Uterus (tissue), 4 donors: ENCODE measurements around the gene NPAS1. TPM values are rescaled to one million over a fixed set of nuclear protein-coding genes. Genes with fewer than 3 reads are reported as not detected.
A peak's percentile ranks its signal among the peaks of the same experiment; 100 is the strongest.

ENCODE experiments used
- DNase-seq, 2 donors: peaks; one replicate each; pipeline ENCODE4 v3.0.0-alpha.2; 2019 to 2020
- H3K27ac ChIP-seq, 2 donors: fragments of 200-600 bp; sonication (generic); 1 replicate in 1 of 2; 2 replicates in 1 of 2; pipeline ENCODE4 v1.5.1; 2016 to 2018
- H3K27me3 ChIP-seq, 2 donors: fragments of 200-600 bp; sonication (generic); one replicate each; pipeline ENCODE4 v1.5.1; 2018 to 2019; ENCODE audit warnings: control low read depth in 1 of 2
- H3K36me3 ChIP-seq, 2 donors: fragments of 200-600 bp; sonication (generic); one replicate each; pipeline ENCODE4 v1.5.1; 2019; ENCODE audit warnings: control low read depth in 1 of 2
- H3K4me1 ChIP-seq, 2 donors: fragments of 200-600 bp; sonication (generic); one replicate each; pipeline ENCODE4 v1.5.1; 2018 to 2019; ENCODE audit warnings: control low read depth in 1 of 2
- H3K4me3 ChIP-seq, 2 donors: fragments of 200-600 bp; sonication (generic); 1 replicate in 1 of 2; 2 replicates in 1 of 2; pipeline ENCODE4 v1.5.1; 2018 to 2019; ENCODE audit warnings: mild to moderate bottlenecking in 1 of 2
- H3K9me3 ChIP-seq, 2 donors: fragments of 200-600 bp; sonication (generic); one replicate each; pipeline ENCODE4 v1.5.1; 2019; ENCODE audit warnings: control low read depth in 1 of 2
- POLR2A ChIP-seq, 2 donors: fragments of 450-650 bp; IDR thresholded peaks; one replicate each; pipeline ENCODE4 v1.6.1; 2016; ENCODE audit warnings: antibody characterized with exemption in 2 of 2, mild to moderate bottlenecking in 1 of 2, moderate library complexity in 1 of 2
- intact Hi-C: fragments of 100-400 bp; cut with DNase I; formaldehyde crosslinking; loops from one replicate; pipeline ENCODE4 v1.15.1; 2023; ENCODE audit warnings: low total_unique reads
- total RNA-seq, 4 donors: library from RNA; depleted of rRNA in 3 of 4; stranded (reverse); fragments of >200 nt in 3 of 4; gene quantifications; one replicate each; pipeline versions ENCODE4 v1.1.0 to v1.2.4, GENCODE V29; 2014 to 2023
- TF ChIP-seq, protein P1 (sequence below), 4 experiments: fragments of 200-600 bp in 2 of 4; fragments of 450-650 bp in 2 of 4; sonication (generic) in 2 of 4; IDR thresholded peaks; one replicate each; pipeline ENCODE4 v1.5.1; 2016 to 2019; ENCODE audit warnings: antibody characterized with exemption in 4 of 4, mild to moderate bottlenecking in 2 of 4, moderate library complexity in 1 of 4
- donor health status: DM: yes; HTN: yes; CAD: no.

The NPAS1 gene, protein sequence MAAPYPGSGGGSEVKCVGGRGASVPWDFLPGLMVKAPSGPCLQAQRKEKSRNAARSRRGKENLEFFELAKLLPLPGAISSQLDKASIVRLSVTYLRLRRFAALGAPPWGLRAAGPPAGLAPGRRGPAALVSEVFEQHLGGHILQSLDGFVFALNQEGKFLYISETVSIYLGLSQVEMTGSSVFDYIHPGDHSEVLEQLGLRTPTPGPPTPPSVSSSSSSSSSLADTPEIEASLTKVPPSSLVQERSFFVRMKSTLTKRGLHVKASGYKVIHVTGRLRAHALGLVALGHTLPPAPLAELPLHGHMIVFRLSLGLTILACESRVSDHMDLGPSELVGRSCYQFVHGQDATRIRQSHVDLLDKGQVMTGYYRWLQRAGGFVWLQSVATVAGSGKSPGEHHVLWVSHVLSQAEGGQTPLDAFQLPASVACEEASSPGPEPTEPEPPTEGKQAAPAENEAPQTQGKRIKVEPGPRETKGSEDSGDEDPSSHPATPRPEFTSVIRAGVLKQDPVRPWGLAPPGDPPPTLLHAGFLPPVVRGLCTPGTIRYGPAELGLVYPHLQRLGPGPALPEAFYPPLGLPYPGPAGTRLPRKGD
- total RNA-seq: not detected

DNA sequence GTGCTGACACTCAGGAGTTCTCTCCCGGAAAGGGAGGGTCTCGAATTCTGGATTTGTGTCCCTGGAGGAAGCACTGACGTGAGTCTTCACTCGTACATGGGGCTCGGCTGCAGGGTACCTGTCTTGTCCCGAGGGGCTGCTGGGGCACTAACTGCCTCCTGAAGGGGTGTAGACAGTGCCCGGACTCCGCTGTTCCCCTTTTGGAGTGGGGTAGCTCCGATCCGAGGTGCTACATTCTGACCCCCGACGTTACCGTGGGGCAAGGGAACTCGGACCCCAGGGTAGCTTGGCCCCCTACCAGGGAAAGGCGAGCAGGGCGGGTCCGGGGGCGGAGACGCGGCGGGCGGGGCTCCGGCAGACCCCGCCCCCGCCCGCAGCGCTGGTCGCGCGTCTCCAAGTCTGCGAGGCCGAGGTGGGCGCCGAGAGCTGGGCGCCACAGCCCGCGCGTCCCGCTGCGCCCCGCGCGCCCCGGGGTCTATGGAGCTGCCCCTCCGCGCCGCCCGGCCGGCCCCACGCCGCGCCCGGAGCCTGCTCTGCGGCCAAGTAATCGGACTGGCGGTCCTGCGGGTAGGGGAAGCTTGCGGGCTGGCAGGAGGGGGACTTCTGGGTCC lies at the start of gene NPAS1:
NPAS1 (plus strand) TSS at position 407 of the 611 bp plus-strand sequence. CDS start 1,211 bp downstream, outside the sequence.
- peaks cover 0 to 22% of the 10 kb centered on the region in 2 donors for H3K4me1 ChIP-seq
- intact Hi-C loops: no loop called here
- H3K36me3 ChIP-seq: no peaks in the 10 kb centered on the region
- no peak within 1 kb of the TSS for H3K27ac ChIP-seq
- no peaks in the 10 kb centered on the region for H3K9me3 ChIP-seq
- no peak within 1 kb of the TSS for H3K4me3 ChIP-seq
- TF ChIP-seq, protein P1, sequence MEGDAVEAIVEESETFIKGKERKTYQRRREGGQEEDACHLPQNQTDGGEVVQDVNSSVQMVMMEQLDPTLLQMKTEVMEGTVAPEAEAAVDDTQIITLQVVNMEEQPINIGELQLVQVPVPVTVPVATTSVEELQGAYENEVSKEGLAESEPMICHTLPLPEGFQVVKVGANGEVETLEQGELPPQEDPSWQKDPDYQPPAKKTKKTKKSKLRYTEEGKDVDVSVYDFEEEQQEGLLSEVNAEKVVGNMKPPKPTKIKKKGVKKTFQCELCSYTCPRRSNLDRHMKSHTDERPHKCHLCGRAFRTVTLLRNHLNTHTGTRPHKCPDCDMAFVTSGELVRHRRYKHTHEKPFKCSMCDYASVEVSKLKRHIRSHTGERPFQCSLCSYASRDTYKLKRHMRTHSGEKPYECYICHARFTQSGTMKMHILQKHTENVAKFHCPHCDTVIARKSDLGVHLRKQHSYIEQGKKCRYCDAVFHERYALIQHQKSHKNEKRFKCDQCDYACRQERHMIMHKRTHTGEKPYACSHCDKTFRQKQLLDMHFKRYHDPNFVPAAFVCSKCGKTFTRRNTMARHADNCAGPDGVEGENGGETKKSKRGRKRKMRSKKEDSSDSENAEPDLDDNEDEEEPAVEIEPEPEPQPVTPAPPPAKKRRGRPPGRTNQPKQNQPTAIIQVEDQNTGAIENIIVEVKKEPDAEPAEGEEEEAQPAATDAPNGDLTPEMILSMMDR (IDR thresholded peaks at IDR 0.05): no peak
- TF ChIP-seq POLR2A (IDR thresholded peaks at IDR 0.05): no peak
- H3K27me3 ChIP-seq: peaks cover 19 to 35% of the 10 kb centered on the region in 2 donors
- DNase-seq: no peak

DNA sequence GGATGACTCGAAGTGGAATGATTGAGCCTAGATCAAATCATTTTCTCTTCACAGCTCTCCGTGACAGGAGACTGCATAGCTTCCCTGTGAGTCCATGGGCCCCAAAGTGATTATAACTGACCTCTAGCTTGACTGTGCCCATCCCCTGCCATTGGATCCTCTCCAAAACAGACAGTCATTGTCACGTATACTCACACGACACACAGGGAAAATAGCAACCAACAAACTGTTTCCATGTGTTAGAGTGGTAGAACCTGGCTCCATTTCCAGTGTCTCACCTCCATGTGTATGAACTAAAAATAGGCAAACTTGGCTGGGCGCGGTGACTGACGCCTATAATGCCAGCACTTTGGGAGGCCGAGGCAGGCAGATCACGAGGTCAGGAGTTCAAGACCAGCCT lies 48.8 kb upstream of the NPAS1 start:
- H3K4me3 ChIP-seq: no peak overlapping the region
- intact Hi-C loops: no loop called here
- peaks cover 8 to 9% of the 10 kb centered on the region in 2 donors for H3K4me1 ChIP-seq
- no peak overlapping the region for H3K27ac ChIP-seq
- no peaks in the 10 kb centered on the region for H3K27me3 ChIP-seq
- no peaks in the 10 kb centered on the region for H3K9me3 ChIP-seq
- H3K36me3 ChIP-seq: no peaks in the 10 kb centered on the region
- no peak for DNase-seq
- TF ChIP-seq POLR2A (IDR thresholded peaks at IDR 0.05): no peak
- TF ChIP-seq, protein P1 (IDR thresholded peaks at IDR 0.05): no peak

DNA sequence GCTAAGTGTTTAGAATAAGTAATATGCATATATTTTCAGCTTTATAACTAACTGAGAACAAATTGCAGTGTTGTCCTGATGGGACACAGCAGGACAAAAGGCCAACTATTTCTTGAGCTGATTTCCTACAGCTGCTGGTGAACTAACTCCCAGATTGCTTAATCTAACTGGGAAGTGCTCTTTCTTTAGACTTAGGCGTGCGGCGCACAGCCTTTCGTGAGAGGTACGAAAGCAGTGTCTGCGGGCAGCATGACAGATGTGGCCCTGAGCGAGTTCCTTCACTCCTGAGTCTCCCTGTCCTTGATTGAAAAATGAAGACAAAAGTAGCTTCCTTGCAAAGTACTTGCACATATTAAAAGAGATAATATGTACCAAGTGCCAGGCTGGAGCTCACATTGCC lies 47.3 kb upstream of the NPAS1 start:
- no peaks in the 10 kb centered on the region for H3K9me3 ChIP-seq
- no peak for TF ChIP-seq POLR2A (IDR thresholded peaks at IDR 0.05)
- TF ChIP-seq, protein P1 (IDR thresholded peaks at IDR 0.05): no peak
- peak in 1 of 2 donors; percentile 45 for DNase-seq
- H3K36me3 ChIP-seq: no peaks in the 10 kb centered on the region
- intact Hi-C loops: no loop called here
- H3K4me3 ChIP-seq: no peak overlapping the region
- H3K4me1 ChIP-seq: peaks cover 17 to 19% of the 10 kb centered on the region in 2 donors
- H3K27me3 ChIP-seq: no peaks in the 10 kb centered on the region
- peak overlapping the region; percentile 4 to 32 for H3K27ac ChIP-seq

DNA sequence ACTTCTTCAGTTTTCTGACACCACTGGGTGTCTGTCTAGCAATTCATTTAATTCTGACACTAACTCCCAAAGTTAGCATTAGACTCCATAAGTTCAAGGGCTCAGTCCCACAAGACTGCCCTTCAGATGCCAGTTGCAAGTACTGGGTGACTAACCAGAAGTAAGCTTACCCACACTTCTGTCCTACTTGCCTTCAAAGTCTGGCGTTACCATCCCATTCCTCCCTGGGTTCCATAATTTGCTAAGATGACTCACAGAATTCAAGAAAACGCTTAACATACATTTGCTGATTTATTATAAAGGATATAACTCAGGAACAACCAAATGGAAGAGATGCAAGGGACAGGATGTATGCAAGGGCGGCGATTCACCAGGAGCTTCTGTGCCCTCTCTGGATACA lies 45.5 kb upstream of the NPAS1 start:
- H3K36me3 ChIP-seq: no peaks in the 10 kb centered on the region
- no peak for DNase-seq
- H3K27me3 ChIP-seq: no peaks in the 10 kb centered on the region
- TF ChIP-seq, protein P1 (IDR thresholded peaks at IDR 0.05): no peak
- TF ChIP-seq POLR2A (IDR thresholded peaks at IDR 0.05): no peak
- H3K9me3 ChIP-seq: no peaks in the 10 kb centered on the region
- intact Hi-C loops: no loop called here
- H3K4me1 ChIP-seq: peaks cover 19 to 30% of the 10 kb centered on the region in 2 donors
- H3K4me3 ChIP-seq: no peak overlapping the region
- H3K27ac ChIP-seq: no peak overlapping the region
